A549 (cell line): ENCODE results near the gene NBPF26.
"Not testable (repeated sequence)": the region's sequence is repeated elsewhere in the genome, so short reads cannot be mapped to it uniquely, and the experiment has no call there.

ENCODE experiments used
- CHD2 ChIP-seq: fragments of 150-350 bp; IDR thresholded peaks from 2 replicates; pipeline ENCODE4 v1.6.1; 2014; ENCODE audit warnings: low read length; ENCODE audit not compliant: partially characterized antibody
- CHD4 ChIP-seq: fragments of 200-600 bp; sonication (generic); IDR thresholded peaks from 2 replicates; pipeline ENCODE4 v1.6.1; 2016; ENCODE audit warnings: antibody characterized with exemption, mild to moderate bottlenecking, borderline replicate concordance
- ESRRA ChIP-seq: fragments of 150-350 bp; IDR thresholded peaks from 2 replicates; pipeline ENCODE4 v1.6.1; 2014; ENCODE audit warnings: mild to moderate bottlenecking, low read length, borderline replicate concordance
- JUNB ChIP-seq: fragments of >200 bp; sonication (Bioruptor Twin); formaldehyde crosslinking; IDR thresholded peaks from 2 replicates; pipeline ENCODE4 v1.6.1; 2016
- MAFK ChIP-seq: fragments of 450-650 bp; IDR thresholded peaks from 2 replicates; pipeline ENCODE4 v1.6.1; 2014; ENCODE audit not compliant: partially characterized antibody
- MAX ChIP-seq: IDR thresholded peaks from 2 replicates; pipeline ENCODE4 v1.6.1; 2012
- NR3C1 ChIP-seq: fragments of >200 bp; sonication (Bioruptor Twin); formaldehyde crosslinking; IDR thresholded peaks from 3 replicates; pipeline ENCODE4 v1.6.1; 2017
- POLR2A ChIP-seq: IDR thresholded peaks from 2 replicates; pipeline ENCODE4 v1.6.1; 2012; ENCODE audit warnings: mild to moderate bottlenecking, low read length
- REST ChIP-seq: fragments of 200-600 bp; sonication (generic); IDR thresholded peaks from 2 replicates; pipeline ENCODE4 v1.6.1; 2016; ENCODE audit warnings: antibody characterized with exemption, mild to moderate bottlenecking, moderate library complexity
- SMC3 ChIP-seq: fragments of >200 bp; sonication (Bioruptor Twin); formaldehyde crosslinking; IDR thresholded peaks from 3 replicates; pipeline ENCODE4 v1.6.1; 2018; ENCODE audit warnings: inconsistent platforms
- TF ChIP-seq, protein P1 (sequence below): fragments of >200 bp; sonication (Bioruptor Twin); formaldehyde crosslinking; IDR thresholded peaks from 3 replicates; pipeline ENCODE4 v1.5.1; 2016

DNA sequence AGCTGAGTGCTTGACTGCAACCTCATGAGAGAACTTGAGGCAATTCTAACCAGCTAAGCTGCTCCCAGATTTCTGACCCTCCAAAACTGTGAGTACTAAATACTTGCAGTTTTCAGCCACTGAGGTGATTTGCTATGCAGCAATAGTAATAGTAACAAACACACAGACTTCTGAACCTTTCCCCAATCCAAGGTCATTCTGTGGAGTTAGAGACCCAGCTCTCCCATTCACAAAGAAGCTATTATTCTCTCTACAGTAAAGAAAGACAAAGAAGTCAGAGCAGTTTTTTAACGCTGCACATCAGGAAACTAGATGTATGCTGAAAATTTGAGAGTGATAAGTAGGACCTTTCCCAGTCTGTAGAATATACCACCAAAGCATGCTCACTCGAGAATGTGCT, 38.1 kb upstream of the NBPF26 start:
- TF ChIP-seq SMC3, POLR2A, REST, MAFK, ESRRA, MAX, JUNB, CHD4, CHD2, NR3C1: not testable (repeated sequence)
- TF ChIP-seq, protein P1, sequence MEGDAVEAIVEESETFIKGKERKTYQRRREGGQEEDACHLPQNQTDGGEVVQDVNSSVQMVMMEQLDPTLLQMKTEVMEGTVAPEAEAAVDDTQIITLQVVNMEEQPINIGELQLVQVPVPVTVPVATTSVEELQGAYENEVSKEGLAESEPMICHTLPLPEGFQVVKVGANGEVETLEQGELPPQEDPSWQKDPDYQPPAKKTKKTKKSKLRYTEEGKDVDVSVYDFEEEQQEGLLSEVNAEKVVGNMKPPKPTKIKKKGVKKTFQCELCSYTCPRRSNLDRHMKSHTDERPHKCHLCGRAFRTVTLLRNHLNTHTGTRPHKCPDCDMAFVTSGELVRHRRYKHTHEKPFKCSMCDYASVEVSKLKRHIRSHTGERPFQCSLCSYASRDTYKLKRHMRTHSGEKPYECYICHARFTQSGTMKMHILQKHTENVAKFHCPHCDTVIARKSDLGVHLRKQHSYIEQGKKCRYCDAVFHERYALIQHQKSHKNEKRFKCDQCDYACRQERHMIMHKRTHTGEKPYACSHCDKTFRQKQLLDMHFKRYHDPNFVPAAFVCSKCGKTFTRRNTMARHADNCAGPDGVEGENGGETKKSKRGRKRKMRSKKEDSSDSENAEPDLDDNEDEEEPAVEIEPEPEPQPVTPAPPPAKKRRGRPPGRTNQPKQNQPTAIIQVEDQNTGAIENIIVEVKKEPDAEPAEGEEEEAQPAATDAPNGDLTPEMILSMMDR: not testable (repeated sequence)
